H1 (cell line): Measurements from ENCODE around the gene DDX59. TPM values are rescaled to one million over a fixed set of nuclear protein-coding genes. Genes with fewer than 3 reads are reported as not detected.

Experiments used
- ATF2 ChIP-seq: IDR thresholded peaks from 2 replicates; pipeline ENCODE4 v1.6.1; 2012; ENCODE audit warnings: low read length, inconsistent platforms
- polyA plus RNA-seq, 7 experiments: library from polyadenylated mRNA; depleted of rRNA in 3 of 7; stranded (reverse) in 5 of 7; unstranded in 2 of 7; fragments of >200 nt in 5 of 7; fragments of 200-250 nt in 2 of 7; gene quantifications; 1 replicate in 5 of 7; 2 replicates in 1 of 7; 4 replicates in 1 of 7; pipeline versions ENCODE4 v1.2.1 to v1.2.3, GENCODE V29; 2011 to 2013; ENCODE audit warnings: missing spikeins in 2 of 7, mixed read lengths in 2 of 7
- total RNA-seq: library from RNA; stranded (reverse); fragmentation: NEBNext Ultra II Directional; extraction: Animal tissue kit (Norgen Biotek cat#: 25700); gene quantifications from 2 replicates; pipeline ENCODE4 v1.2.1, GENCODE V29; 2021

Gene DDX59
- total and polyA plus RNA-seq, 2 of the 8 experiments (the other 6 are each of a cell fraction or from before 2014, with no cell fraction given) = 8.3 to 19.4 TPM

- no peak for TF ChIP-seq ATF2
These were observed 5.3 kb upstream of the DDX59 start (continued) for GRCh38 chr1:200674838-200675587.
